Mammary epithelial cell (primary cell): ENCODE measurements around the gene FLOT1.
A peak's percentile ranks its signal among the peaks of the same experiment; 100 is the strongest.

Experiments used
- CTCF ChIP-seq, 2 donors: IDR thresholded peaks in 1 of 2; conservative IDR thresholded peaks in 1 of 2; 2 replicates each; pipeline ENCODE4 v1.5.1; 2011 to 2012; ENCODE audit warnings: inconsistent platforms in 2 of 2, low read length in 2 of 2, mild to moderate bottlenecking in 2 of 2, control low read depth in 1 of 2, low read depth in 1 of 2; ENCODE audit not compliant: insufficient read depth in 1 of 2; ENCODE audit errors: extremely low read depth in 1 of 2
- EZH2 ChIP-seq: IDR thresholded peaks from 2 replicates; pipeline ENCODE4 v1.6.1; 2012; ENCODE audit warnings: low read length, inconsistent platforms, borderline replicate concordance

- TF ChIP-seq CTCF (conservative IDR thresholded peaks at IDR 0.05 in 1 of 2, IDR thresholded peaks at IDR 0.05 in 1 of 2; ENCODE audit: extremely low read depth in 1 of 2, insufficient read depth in 1 of 2, low read depth in 1 of 2, low read length in 2 of 2) (peak in 1 of 2 donors; percentile 35), EZH2 (no peak)
Observed at GRCh38 chr6:30687659-30688431, 54.6 kb downstream of the FLOT1 start.
